IMR-90 (cell line): ENCODE data around the gene PPFIBP2. TPM values are rescaled to one million over a fixed set of nuclear protein-coding genes. Genes with fewer than 3 reads are reported as not detected.

Experiments
- ATAC-seq: fragments of 200-7000 bp; cut with Tn5 transposase; 2 replicates; pipeline ENCODE4 v1.9.1; 2020; ENCODE audit warnings: low read depth, mild to moderate bottlenecking, moderate library complexity
- BruUV-seq: library from RNA; stranded (reverse); fragments of 400-500 nt; replicated peaks from 2 replicates; lab custom pipeline; 2021; lab: Mats Ljungman, UMichigan
- CTCF ChIA-PET: fragments of 300-600 bp; formaldehyde crosslinking; extraction: SDS; loops from one replicate; lab custom pipeline; 2021; ENCODE audit warnings: antibody characterized with exemption; lab: Yijun Ruan, JAX
- POLR2A ChIA-PET: fragments of 300-600 bp; sonication (Branson Sonifier 250); formaldehyde crosslinking; loops from one replicate; lab custom pipeline; 2022; ENCODE audit warnings: antibody characterized with exemption; ENCODE audit not compliant: unreplicated experiment; lab: Charles Lee
- DNase-seq: peaks from one replicate; pipeline ENCODE4 v3.0.0; 2013
- H2AFZ ChIP-seq: replicated peaks from 2 replicates; pipeline ENCODE3; 2013; ENCODE audit warnings: low read length, mild to moderate bottlenecking; ENCODE audit not compliant: poor library complexity
- H2AK5ac ChIP-seq: 2 replicates; pipeline ENCODE4 v1.6.1; 2013; ENCODE audit warnings: low read depth, low read length, inconsistent platforms
- H2AK9ac ChIP-seq: replicated peaks from 2 replicates; pipeline ENCODE3; 2013; ENCODE audit warnings: mild to moderate bottlenecking, low read depth, low read length, moderate library complexity; ENCODE audit not compliant: poor library complexity
- H2BK120ac ChIP-seq: 2 replicates; pipeline ENCODE4 v1.6.1; 2013; ENCODE audit warnings: low read depth, low read length, inconsistent platforms
- H2BK15ac ChIP-seq: 3 replicates; pipeline ENCODE4 v1.6.1; 2013; ENCODE audit warnings: low read depth, low read length, inconsistent platforms
- H2BK20ac ChIP-seq: 2 replicates; pipeline ENCODE4 v1.6.1; 2013; ENCODE audit warnings: low read depth, mild to moderate bottlenecking, inconsistent platforms, low read length, moderate library complexity
- H2BK5ac ChIP-seq: 2 replicates; pipeline ENCODE4 v1.6.1; 2013; ENCODE audit warnings: mild to moderate bottlenecking, low read depth, low read length, inconsistent platforms; ENCODE audit not compliant: poor library complexity, severe bottlenecking
- H3K14ac ChIP-seq: replicated peaks from 2 replicates; pipeline ENCODE4 v1.6.1; 2013; ENCODE audit warnings: low read depth, low read length, inconsistent platforms
- H3K18ac ChIP-seq: 2 replicates; pipeline ENCODE4 v1.6.1; 2013; ENCODE audit warnings: low read depth, low read length, control low read depth
- H3K23ac ChIP-seq: 2 replicates; pipeline ENCODE4 v1.6.1; 2013; ENCODE audit warnings: low read depth, low read length, inconsistent platforms
- H3K27ac ChIP-seq: 2 replicates; pipeline ENCODE4 v1.5.1; 2013; ENCODE audit warnings: mild to moderate bottlenecking, control low read depth, low read length; ENCODE audit not compliant: insufficient read depth
- H3K27me3 ChIP-seq: 2 replicates; pipeline ENCODE4 v1.6.1; 2013; ENCODE audit warnings: low read length; ENCODE audit not compliant: control insufficient read depth, insufficient read depth
- H3K36me3 ChIP-seq: 2 replicates; pipeline ENCODE4 v1.6.1; 2013; ENCODE audit warnings: low read length, mixed read lengths; ENCODE audit not compliant: control insufficient read depth, insufficient read depth
- H3K4ac ChIP-seq: 2 replicates; pipeline ENCODE4 v1.6.1; 2013; ENCODE audit warnings: low read depth, low read length, inconsistent platforms
- H3K4me1 ChIP-seq: 2 replicates; pipeline ENCODE4 v1.6.1; 2013; ENCODE audit warnings: low read length, mixed read lengths; ENCODE audit not compliant: control insufficient read depth, insufficient read depth
- H3K4me2 ChIP-seq: 2 replicates; pipeline ENCODE4 v1.6.1; 2013; ENCODE audit warnings: low read depth, mild to moderate bottlenecking, control low read depth, low read length, moderate library complexity
- H3K4me3 ChIP-seq: 2 replicates; pipeline ENCODE4 v1.5.1; 2013; ENCODE audit warnings: low read depth, mild to moderate bottlenecking, control low read depth, low read length, moderate library complexity; ENCODE audit not compliant: insufficient read depth
- H3K56ac ChIP-seq: 2 replicates; pipeline ENCODE4 v1.6.1; 2013; ENCODE audit warnings: low read length, inconsistent platforms; ENCODE audit not compliant: insufficient read depth; ENCODE audit errors: extremely low read depth
- H3K79me1 ChIP-seq, 2 experiments: 2 replicates each; pipeline ENCODE4 v1.6.1; 2013; ENCODE audit warnings: low read length in 2 of 2, inconsistent platforms in 1 of 2, low read depth in 1 of 2
- H3K9ac ChIP-seq: 2 replicates; pipeline ENCODE4 v1.6.1; 2013; ENCODE audit warnings: low read depth, low read length, control low read depth
- H3K9me1 ChIP-seq: 2 replicates; pipeline ENCODE4 v1.6.1; 2013; ENCODE audit warnings: low read length, inconsistent platforms; ENCODE audit not compliant: insufficient read depth
- H3K9me3 ChIP-seq: 2 replicates; pipeline ENCODE4 v1.6.1; 2013; ENCODE audit warnings: low read length; ENCODE audit not compliant: control insufficient read depth, insufficient read depth
- H4K20me1 ChIP-seq: 2 replicates; pipeline ENCODE4 v1.6.1; 2013; ENCODE audit warnings: low read length, inconsistent platforms; ENCODE audit not compliant: insufficient read depth
- H4K5ac ChIP-seq: 2 replicates; pipeline ENCODE4 v1.6.1; 2013; ENCODE audit warnings: mild to moderate bottlenecking, low read depth, low read length, control low read depth
- H4K8ac ChIP-seq, 2 experiments: 2 replicates each; pipeline ENCODE4 v1.6.1; 2013; ENCODE audit warnings: low read depth in 2 of 2, low read length in 2 of 2, control low read depth in 1 of 2, inconsistent platforms in 1 of 2
- H4K91ac ChIP-seq: 2 replicates; pipeline ENCODE4 v1.6.1; 2013; ENCODE audit warnings: low read depth, low read length, inconsistent platforms; ENCODE audit not compliant: insufficient read depth
- BHLHE40 ChIP-seq: fragments of 150-350 bp; IDR thresholded peaks from 2 replicates; pipeline ENCODE4 v1.6.1; 2016; ENCODE audit warnings: mild to moderate bottlenecking, low read depth, low read length
- CEBPB ChIP-seq: IDR thresholded peaks from 2 replicates; pipeline ENCODE4 v1.6.1; 2012; ENCODE audit warnings: low read depth, low read length, improper control_type of control experiment
- CHD1 ChIP-seq: IDR thresholded peaks from 2 replicates; pipeline ENCODE4 v1.6.1; 2012; ENCODE audit warnings: low read depth, low read length, improper control_type of control experiment
- CTCF ChIP-seq: conservative IDR thresholded peaks from 2 replicates; pipeline ENCODE4 v1.5.1; 2012; ENCODE audit warnings: mild to moderate bottlenecking, low read depth, low read length, improper control_type of control experiment
- ELK1 ChIP-seq: fragments of 150-350 bp; IDR thresholded peaks from 2 replicates; pipeline ENCODE4 v1.6.1; 2016; ENCODE audit warnings: low read depth, mild to moderate bottlenecking, low read length, moderate library complexity, borderline replicate concordance
- FOS ChIP-seq: fragments of 150-350 bp; IDR thresholded peaks from 2 replicates; pipeline ENCODE4 v1.6.1; 2016; ENCODE audit warnings: low read depth, low read length
- MAFK ChIP-seq: IDR thresholded peaks from 2 replicates; pipeline ENCODE4 v1.6.1; 2012; ENCODE audit warnings: low read depth, low read length, improper control_type of control experiment
- MAZ ChIP-seq: IDR thresholded peaks from 2 replicates; pipeline ENCODE4 v1.6.1; 2012; ENCODE audit warnings: low read depth, mild to moderate bottlenecking, low read length, improper control_type of control experiment, moderate library complexity, borderline replicate concordance
- MXI1 ChIP-seq: IDR thresholded peaks from 2 replicates; pipeline ENCODE4 v1.6.1; 2012; ENCODE audit warnings: low read depth, mild to moderate bottlenecking, low read length, moderate library complexity, borderline replicate concordance
- NFE2L2 ChIP-seq: fragments of 150-350 bp; IDR thresholded peaks from 2 replicates; pipeline ENCODE4 v1.6.1; 2016; ENCODE audit warnings: low read depth, mild to moderate bottlenecking, low read length
- POLR2A ChIP-seq: IDR thresholded peaks from 2 replicates; pipeline ENCODE4 v1.6.1; 2012; ENCODE audit warnings: mild to moderate bottlenecking, low read depth, low read length
- RAD21 ChIP-seq: IDR thresholded peaks from 2 replicates; pipeline ENCODE4 v1.6.1; 2012; ENCODE audit warnings: low read length, improper control_type of control experiment
- RCOR1 ChIP-seq: IDR thresholded peaks from 2 replicates; pipeline ENCODE4 v1.6.1; 2012; ENCODE audit warnings: mild to moderate bottlenecking, low read length, improper control_type of control experiment; ENCODE audit not compliant: insufficient replicate concordance
- RFX5 ChIP-seq: IDR thresholded peaks from 2 replicates; pipeline ENCODE4 v1.8.0; 2012; ENCODE audit warnings: low read depth, mild to moderate bottlenecking, low read length, moderate library complexity
- SMC3 ChIP-seq: fragments of 150-350 bp; IDR thresholded peaks from 2 replicates; pipeline ENCODE4 v1.6.1; 2016; ENCODE audit warnings: low read depth, mild to moderate bottlenecking, antibody characterized with exemption, low read length, moderate library complexity
- USF2 ChIP-seq: fragments of 150-350 bp; IDR thresholded peaks from 2 replicates; pipeline ENCODE4 v1.6.1; 2017; ENCODE audit warnings: mild to moderate bottlenecking, antibody characterized with exemption, low read length, low read depth
- dilution Hi-C: fragments of 300-500 bp; cut with HindIII; formaldehyde crosslinking; loops from one replicate; pipeline ENCODE4 v1.14.3; 2018; ENCODE audit warnings: low sequenced_read_pairs; ENCODE audit not compliant: unreplicated experiment
- in situ Hi-C: fragments of 300-500 bp; cut with MboI; formaldehyde crosslinking; loops from 3 replicates; pipeline ENCODE4 v1.14.3; 2019; ENCODE audit warnings: low sequenced_read_pairs, inconsistent platforms, mixed read lengths
- intact Hi-C: fragments of 100-400 bp; cut with micrococcal nuclease; formaldehyde crosslinking; loops from 2 replicates; pipeline ENCODE4 v1.10.0; 2022
- polyA plus RNA-seq, 3 experiments: library from polyadenylated mRNA; depleted of rRNA; stranded (reverse); fragments of >200 nt; gene quantifications; 2 replicates each; pipeline ENCODE4 v1.2.3, GENCODE V29; 2012; ENCODE audit warnings: low replicate concordance in 1 of 3
- total RNA-seq: library from RNA; depleted of rRNA; stranded (reverse); fragments of >200 nt; gene quantifications from 2 replicates; pipeline ENCODE4 v1.2.3, GENCODE V29; 2012

The PPFIBP2 gene
- total and polyA plus RNA-seq, 2 of the 4 experiments (the other 2 are of a cell fraction), result 6.0 to 11.8 TPM

DNA sequence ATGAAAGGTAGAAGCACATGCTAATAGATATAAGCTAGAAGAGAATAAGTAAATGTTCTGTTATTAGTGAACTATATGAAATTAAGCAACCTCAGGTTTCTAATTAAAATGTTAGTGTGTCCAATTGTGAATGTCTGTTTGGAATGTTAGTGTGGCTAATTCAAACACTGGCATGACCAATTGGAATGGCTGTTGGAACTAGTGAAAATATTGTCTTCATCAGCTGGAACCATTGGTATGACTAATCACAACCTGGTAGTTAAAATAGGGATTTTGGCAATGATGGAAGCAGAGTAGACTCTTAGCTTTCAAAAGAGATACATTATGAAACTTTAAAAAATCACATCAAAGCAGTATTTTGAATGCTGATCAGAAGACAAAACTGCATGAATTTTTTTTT is 92.7 kb downstream of the PPFIBP2 start:
- H4K8ac ChIP-seq, result no peak overlapping the region

More for the DNA sequence above, 92.7 kb downstream of the PPFIBP2 start:
- no peak overlapping the region for H3K27ac ChIP-seq
- no peaks in the 10 kb centered on the region for H3K27me3 ChIP-seq
- ChIA-PET CTCF (no interaction called here), POLR2A (no interaction called here)
- in situ Hi-C loops (no loop called here), dilution Hi-C loops (no loop called here), intact Hi-C loops (no loop called here)
- H3K4ac ChIP-seq, result no peak overlapping the region
- H3K9me3 ChIP-seq, result no peaks in the 10 kb centered on the region
- H2BK5ac ChIP-seq, result no peak overlapping the region
- no peak for ATAC-seq
- no peak overlapping the region for H3K14ac ChIP-seq
- no peak overlapping the region for H4K91ac ChIP-seq
- no peaks in the 10 kb centered on the region for H4K20me1 ChIP-seq
- no peak overlapping the region for H2BK20ac ChIP-seq
- no peak overlapping the region for H3K23ac ChIP-seq
- H3K4me1 ChIP-seq, result peaks cover 1% of the 10 kb centered on the region; the same call in 1 of the 2 replicates
- no peak overlapping the region for H3K4me3 ChIP-seq
- no peaks in the 10 kb centered on the region for H3K79me1 ChIP-seq
- no peak overlapping the region for H2BK15ac ChIP-seq
- DNase-seq, result no peak
- no peaks in the 10 kb centered on the region for H3K36me3 ChIP-seq
- H3K18ac ChIP-seq, result no peak overlapping the region
- no peak overlapping the region for H4K5ac ChIP-seq
- H2AFZ ChIP-seq, result no peak overlapping the region
- no peak overlapping the region for H2BK120ac ChIP-seq
- no TSS peak for BruUV-seq
- H3K9ac ChIP-seq, result no peak overlapping the region
- no peak overlapping the region for H3K56ac ChIP-seq
- H3K9me1 ChIP-seq, result no peaks in the 10 kb centered on the region
- no peak for TF ChIP-seq ELK1
- no peak for TF ChIP-seq FOS
- no peak for TF ChIP-seq RFX5
- TF ChIP-seq RAD21, result no peak
- TF ChIP-seq USF2, result no peak
- TF ChIP-seq MXI1, result no peak
- TF ChIP-seq POLR2A, result no peak
- TF ChIP-seq SMC3, result no peak
- TF ChIP-seq NFE2L2, result no peak
- no peak for TF ChIP-seq CHD1
- TF ChIP-seq CTCF, result no peak
- no peak for TF ChIP-seq BHLHE40
- TF ChIP-seq CEBPB, result no peak
- no peak for TF ChIP-seq RCOR1
- no peak for TF ChIP-seq MAFK
- no peak for TF ChIP-seq MAZ
- H2AK9ac ChIP-seq, result no peak overlapping the region
- H2AK5ac ChIP-seq, result no peak overlapping the region
- no peak overlapping the region for H3K4me2 ChIP-seq
